GM15510 (cell line): ENCODE results near the gene RSPO3.

Source experiments
- POLR2A ChIP-seq: IDR thresholded peaks from 3 replicates; pipeline ENCODE4 v1.6.1; 2011; ENCODE audit warnings: borderline replicate concordance; ENCODE audit not compliant: insufficient read length; ENCODE audit errors: extremely low read depth

RSPO3 gene

DNA sequence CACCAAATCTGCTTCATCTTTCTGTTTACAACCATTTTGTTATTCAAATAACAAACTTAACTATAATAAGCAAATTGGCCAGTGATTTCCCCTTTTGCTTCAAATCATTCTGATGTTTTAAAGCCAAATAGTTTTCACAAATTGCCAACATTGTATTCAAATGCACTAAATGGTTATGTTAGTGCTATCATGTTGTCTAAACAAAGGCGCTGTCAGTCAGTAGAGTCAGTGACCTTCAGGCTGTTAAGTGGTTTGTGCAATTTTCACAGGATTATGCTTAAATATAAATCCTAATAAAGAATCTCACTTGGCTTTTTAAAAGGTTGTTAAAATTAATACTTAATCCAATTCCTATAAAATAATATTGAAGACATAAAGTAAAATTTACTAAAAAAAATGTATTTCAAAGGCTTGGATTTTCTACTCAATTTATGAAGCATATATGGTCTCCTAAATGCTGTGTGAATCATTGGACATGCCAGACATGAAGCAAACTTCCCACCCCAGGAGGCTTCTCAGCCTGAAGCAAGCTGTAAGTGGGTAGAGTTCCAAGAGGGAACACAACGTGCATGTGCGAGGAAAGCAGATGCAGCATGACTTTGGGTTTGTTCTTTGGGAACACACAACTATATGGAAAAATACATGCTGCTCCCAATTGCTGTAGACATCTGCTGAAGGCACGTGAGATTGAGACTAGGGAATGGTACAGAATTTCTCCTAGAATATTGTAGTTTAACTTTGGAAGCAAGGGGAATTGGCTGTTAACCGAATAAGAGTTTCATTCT, 54.9 kb downstream of the RSPO3 start:
- no peak for TF ChIP-seq POLR2A

DNA sequence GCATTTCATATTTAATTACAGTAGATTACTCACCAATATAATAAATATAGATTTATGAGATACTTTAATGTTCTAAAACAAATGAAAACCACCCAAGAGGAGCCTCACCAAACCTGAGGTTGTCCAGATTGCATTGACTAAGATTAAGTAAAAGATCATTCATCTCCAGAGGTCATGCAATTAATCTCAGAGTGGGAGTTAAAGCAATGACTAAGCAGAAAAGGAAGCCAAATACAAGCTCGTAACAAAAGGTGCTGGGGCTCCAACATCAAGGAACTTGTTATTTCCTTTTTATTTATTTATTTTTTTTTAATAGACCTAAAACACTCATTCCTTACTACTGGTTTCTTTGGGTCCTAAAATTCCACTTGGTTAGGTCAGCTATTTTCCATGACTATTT, 57.7 kb downstream of the RSPO3 start:
- TF ChIP-seq POLR2A: no peak

DNA sequence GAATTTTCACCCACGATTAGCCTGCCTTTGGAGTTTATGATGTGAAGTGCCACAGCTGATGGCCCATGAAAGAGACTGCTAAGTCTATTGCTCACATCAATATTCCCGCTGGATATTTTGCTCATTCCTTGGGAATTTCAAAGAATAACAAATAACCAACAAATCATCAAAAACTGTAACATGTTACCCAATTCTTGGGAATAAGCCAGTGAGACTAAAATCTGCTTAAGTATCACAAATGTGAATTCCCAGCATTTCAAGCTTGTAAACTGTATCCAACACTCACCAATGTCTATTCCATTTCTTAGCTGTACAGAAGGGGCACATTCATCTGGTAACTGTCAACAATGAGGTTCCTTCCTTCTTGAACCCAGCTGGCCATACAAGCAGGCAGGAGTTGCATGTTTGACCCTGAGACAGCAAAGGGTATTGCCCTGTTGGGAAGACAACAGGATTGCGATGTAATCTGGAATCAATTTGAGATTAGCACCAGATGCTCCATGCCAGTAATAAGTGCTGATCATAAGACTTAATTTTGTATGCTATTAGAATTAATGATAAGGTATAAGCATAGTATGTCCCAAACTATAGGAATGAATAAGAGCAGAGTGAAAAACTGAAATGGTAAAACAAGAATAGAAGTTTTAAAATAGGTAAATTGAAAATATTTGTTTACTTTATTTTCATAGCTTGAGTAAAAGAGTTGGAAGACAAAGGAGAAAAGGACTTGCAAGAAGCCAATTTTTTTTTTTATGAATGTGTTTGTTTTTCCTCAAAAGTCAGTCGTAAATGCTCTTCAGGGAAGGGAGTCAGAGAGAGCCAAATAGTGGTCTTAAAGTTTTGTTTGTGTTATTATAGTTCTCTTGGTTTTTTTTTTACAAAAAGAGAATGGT, 58.8 kb downstream of the RSPO3 start:
- TF ChIP-seq POLR2A: no peak

DNA sequence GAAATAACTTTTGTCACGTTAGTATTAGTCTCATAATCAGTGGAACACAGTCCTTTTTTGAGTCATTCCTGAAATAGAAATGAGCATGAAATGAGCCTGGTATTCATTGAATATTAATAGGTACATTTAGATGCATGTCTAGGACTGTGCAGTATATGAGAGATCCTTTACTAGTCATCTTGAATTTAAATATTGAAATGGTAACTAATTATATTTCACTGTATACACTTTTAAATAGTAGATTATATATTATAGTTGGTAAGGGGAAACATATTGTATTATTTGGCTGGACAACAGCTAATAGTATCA, 59.4 kb downstream of the RSPO3 start:
- TF ChIP-seq POLR2A: no peak

DNA sequence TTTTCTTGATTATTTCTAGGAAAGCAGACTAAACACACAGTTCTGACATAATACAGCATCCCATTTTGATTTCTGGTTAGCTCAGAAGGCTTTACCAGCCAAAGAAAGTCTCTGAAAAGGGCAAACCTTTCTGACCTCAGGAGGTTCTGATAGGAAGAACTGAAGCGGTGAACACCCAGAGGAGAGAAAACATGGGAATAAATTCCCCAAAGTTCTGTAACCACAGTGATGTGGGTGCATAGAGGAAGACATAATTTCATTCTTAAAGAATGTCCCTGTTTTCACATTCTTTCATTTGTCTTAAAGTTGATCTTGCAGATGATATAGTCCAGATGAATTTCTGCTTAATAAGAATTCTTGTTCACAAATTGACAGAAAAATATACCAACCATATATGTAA, 60.3 kb downstream of the RSPO3 start:
- TF ChIP-seq POLR2A: no peak

DNA sequence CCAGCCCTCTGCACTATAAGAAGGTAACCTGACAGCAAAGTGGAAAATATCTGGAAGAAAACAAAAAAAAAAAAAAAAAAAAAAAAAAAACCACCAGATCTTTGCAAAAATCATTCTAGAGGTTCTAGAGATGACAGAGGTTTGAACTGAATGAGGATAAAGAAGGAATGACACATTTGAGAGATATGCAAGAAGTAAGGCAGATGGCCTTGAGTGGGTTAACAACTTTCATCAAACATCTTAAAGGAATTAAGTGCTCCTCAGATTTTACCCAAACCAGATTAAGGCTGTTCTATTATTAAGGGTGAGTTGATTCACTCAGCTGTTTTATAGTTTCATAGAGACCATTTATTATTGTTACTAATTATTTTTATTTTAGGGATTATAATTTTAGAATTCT, 62.0 kb downstream of the RSPO3 start:
- TF ChIP-seq POLR2A: no peak

DNA sequence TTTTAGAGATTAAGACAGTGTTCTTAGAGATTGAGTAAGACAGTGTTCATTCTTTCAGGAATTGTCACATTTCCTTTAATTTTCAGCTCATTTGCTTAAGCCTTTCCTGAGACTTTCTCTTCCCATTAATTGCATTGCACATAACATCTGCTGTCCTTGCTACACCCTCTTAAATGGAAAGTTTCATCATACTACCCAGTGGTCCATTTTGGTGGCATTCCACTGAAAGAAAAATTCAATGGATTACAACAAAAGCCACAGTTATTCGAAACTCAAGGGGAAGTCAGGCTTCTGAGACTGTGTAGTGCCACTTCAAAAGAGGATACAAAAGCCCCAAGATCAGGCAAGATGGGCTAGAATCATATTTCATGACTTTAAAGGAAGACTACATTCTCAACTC, 64.0 kb downstream of the RSPO3 start:
- no peak for TF ChIP-seq POLR2A

DNA sequence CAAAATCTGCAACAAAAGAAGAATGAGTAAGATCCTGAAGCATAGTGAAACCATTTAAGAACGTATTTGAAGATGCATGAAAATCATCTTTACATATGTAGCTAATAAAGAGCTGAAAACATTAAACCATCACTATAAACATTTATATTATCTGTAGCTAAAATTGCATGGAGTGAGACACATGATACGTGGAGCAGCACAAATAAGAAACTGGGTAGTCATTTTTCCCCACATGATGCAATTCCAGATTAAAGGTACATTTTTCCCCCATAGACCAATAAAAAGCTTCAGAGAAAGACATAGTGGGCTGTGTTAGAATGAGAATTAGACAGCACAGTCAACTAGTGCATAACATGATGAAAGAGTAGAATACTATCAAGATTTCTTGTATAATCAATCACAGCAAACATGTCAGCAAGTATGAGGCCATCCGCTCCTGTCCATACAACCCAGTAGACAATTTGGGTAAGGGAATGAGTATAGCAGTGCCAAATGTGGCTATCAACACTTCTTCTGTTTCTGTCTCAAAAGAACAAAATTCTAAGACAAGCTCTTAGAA, 67.0 kb downstream of the RSPO3 start:
- no peak for TF ChIP-seq POLR2A

DNA sequence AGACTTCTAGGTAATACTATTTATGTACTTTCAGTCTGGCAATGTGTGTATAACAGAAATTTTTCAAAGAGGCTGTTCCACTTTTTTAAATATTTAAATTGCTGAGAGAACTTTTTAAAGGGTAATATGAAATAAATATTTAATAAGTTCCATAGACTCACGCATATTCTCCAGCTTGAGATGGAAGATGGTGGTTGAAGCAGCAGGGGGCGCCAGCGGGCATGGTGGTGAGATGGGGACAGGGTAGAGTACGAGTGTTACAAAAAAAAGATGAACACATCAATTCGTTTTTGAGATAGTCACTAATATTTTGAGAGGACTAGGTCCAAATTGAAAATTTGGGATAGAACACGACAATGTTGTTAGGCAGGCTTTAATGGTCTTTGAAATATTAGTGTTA, 68.4 kb downstream of the RSPO3 start:
- no peak for TF ChIP-seq POLR2A

DNA sequence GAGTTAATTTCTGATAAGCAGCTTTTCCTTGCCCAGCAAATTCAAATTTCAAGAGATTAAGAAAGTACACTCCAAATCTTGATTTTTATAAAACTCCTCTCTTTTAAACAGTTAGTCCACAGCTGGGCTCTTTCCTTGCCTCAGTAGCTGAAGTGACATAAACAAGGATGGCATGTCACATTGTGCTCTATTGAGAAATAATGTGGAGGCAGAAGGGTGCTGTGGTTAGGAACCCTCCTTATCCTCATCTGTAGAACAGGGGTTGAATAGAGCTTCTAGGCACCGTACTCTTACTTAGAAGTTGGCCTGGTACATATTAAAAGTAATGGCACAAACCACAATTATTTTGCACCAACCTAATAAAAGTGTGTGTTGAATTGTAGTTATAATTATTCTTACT, 70.3 kb downstream of the RSPO3 start:
- TF ChIP-seq POLR2A: no peak

DNA sequence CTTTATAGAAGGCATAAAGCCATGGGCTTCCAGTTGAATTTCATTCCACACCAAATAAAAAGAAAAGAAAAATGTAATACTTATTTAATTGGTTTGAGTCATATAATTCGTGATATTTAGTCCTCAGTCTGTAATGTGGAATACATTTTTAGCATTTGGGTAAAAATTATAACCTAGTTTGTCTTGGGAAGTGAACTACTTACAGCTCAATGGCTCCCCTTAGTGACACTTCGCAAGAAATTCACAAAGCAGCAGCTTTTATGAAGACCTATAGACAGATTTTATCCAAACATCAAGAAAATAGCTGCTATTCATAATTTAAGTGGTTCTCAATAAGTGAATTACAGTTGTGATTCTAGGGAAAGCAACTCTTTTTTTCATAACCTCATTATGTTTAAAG, 72.1 kb downstream of the RSPO3 start:
- no peak for TF ChIP-seq POLR2A

DNA sequence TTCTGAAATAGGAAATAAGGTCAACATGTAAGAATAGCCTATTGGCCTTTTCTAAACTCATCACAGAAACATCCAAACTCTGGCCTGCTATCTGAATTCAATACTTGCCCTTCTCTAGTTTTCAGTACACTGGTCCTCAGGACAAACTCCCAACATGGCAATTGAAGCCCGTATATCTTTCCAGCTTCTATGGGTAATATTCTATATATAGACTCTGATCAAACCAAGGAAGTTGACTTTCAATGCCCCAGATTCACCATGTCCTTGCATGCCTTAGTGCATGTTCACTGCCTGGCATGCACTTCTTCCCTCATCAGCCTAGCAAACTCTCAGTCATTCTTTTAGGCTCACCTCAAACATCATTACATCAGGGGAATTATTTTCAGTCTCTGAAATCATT, 73.2 kb downstream of the RSPO3 start:
- TF ChIP-seq POLR2A: no peak

DNA sequence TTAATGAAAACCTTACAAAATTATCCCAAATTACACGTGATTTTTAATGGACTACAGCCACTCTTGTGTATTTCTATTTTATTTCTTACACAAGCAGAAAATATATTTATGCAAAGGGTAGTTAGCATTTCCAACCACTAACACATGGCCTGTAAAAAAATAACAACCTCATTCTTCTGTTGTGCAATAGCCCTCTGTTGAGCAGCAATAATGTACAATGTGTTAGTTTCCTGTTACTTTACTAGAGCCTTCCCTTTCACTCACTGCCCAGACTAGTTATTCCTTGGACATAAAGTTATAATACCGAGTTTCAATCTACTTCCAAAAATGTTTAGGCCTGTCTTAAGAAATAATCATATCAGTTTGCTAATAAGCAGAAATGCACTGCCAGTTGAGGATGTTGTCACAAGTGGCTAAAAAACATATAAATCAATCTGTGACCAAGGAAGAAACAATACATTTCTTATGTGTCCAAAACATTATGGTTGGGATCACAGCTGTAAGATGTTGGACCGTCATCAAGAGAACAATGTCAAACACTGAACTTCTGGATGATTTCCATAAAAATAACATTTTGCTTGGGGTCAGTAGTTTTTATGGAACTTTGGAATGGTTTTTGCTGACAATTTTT, 74.6 kb downstream of the RSPO3 start:
- no peak for TF ChIP-seq POLR2A

DNA sequence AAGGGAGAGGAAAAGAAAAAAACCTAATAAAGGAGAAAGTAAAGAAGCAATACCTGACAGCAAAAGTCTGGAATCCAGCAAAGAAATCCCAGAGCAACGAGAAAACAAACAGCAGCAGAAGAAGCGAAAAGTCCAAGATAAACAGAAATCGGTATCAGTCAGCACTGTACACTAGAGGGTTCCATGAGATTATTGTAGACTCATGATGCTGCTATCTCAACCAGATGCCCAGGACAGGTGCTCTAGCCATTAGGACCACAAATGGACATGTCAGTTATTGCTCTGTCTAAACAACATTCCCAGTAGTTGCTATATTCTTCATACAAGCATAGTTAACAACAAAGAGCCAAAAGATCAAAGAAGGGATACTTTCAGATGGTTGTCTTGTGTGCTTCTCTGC, 77.4 kb downstream of the RSPO3 start:
- no peak for TF ChIP-seq POLR2A

DNA sequence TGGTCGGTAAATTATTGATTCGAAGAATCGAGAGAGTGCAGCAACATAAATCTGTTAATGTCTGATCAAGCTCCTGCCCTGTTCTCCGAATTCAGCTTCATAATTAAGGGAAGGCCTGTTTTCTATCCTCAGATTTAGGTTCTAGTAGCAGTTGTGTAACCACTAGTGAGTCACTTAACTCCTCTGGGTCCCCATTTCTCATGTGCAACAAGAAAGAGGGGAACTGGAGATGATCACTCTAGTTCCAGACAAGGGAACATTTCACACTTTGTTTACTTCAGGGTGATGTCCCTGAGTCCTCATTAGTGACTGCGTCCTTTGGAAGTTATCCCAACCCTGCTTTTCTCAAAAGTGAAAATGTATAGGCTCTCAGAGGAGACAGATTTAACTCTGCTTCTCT, 80.1 kb downstream of the RSPO3 start:
- no peak for TF ChIP-seq POLR2A
